22Rv1 (cell line): ENCODE measurements around the gene FECH.

Source experiments
- ZFX ChIP-seq: fragments of 450-650 bp; IDR thresholded peaks from 2 replicates; pipeline ENCODE4 v1.6.1; 2017; ENCODE audit warnings: antibody characterized with exemption, borderline replicate concordance
- TF ChIP-seq, protein P1 (sequence below): fragments of 450-650 bp; IDR thresholded peaks from 2 replicates; pipeline ENCODE4 v1.5.1; 2017; ENCODE audit warnings: mild to moderate bottlenecking

DNA sequence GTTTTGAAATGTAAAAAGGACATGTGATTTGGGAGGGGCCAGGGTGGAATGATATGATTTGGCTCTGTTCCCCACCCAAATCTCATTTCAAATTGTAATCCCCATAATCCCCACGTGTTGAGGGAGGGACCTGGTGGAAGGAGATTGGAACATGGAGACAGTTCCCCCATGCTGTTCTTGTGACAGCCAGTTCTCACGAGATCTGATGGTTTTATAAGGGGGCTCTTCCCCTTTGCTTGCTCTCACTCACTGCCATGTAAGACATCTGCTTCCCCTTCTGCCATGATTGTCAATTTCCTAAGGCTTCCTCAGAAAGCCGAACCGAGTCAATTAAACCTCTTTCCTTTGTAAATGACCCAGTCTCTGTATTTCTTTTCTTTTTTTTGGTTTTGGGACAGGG is 39.2 kb downstream of the FECH start:
- TF ChIP-seq, protein P1, sequence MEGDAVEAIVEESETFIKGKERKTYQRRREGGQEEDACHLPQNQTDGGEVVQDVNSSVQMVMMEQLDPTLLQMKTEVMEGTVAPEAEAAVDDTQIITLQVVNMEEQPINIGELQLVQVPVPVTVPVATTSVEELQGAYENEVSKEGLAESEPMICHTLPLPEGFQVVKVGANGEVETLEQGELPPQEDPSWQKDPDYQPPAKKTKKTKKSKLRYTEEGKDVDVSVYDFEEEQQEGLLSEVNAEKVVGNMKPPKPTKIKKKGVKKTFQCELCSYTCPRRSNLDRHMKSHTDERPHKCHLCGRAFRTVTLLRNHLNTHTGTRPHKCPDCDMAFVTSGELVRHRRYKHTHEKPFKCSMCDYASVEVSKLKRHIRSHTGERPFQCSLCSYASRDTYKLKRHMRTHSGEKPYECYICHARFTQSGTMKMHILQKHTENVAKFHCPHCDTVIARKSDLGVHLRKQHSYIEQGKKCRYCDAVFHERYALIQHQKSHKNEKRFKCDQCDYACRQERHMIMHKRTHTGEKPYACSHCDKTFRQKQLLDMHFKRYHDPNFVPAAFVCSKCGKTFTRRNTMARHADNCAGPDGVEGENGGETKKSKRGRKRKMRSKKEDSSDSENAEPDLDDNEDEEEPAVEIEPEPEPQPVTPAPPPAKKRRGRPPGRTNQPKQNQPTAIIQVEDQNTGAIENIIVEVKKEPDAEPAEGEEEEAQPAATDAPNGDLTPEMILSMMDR, result no peak
- no peak for TF ChIP-seq ZFX
